Measurements from ENCODE around the gene SMG9. TPM values are rescaled to one million over a fixed set of nuclear protein-coding genes. Genes with fewer than 3 reads are reported as not detected.

SMG9 gene
- total and polyA plus RNA-seq, 2 of the 13 experiments (the other 11 are each of a cell fraction or from before 2014, with no cell fraction given), result 16.1 to 18.7 TPM

DNA sequence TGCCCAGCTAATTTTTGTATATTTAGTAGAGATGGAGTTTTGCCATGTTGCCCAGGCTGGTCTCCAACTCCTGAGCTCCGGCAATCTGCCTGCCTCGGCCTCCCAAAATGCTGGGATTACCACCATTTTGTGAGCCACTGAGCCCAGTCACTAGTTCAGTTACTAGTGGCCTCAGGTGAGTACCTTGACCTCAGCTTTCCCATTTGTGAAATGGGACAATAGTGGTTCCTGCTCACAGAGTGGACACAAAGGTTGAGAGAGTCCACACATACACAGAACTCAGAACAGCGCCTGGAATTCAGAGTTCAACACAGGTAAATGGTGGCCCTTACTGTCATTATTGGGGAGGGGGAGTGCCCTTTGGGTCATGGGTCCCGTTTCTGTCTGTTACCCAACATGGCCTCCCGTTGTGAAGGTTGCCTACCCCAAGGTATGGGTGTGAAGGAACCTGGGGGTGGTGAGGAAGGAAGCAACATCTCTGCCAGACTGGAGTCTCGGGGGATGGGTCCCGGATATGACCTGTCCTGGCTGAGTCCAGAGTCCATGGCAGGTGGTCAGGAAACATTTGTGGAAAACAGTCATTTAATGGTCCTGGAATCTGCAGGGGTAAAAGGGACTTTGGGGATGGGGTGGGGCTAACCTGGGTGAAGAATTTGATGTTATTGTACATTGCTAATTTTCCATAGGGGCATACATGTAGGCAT is 50.6 kb downstream of the SMG9 start (continued):
- TF ChIP-seq, protein P1, sequence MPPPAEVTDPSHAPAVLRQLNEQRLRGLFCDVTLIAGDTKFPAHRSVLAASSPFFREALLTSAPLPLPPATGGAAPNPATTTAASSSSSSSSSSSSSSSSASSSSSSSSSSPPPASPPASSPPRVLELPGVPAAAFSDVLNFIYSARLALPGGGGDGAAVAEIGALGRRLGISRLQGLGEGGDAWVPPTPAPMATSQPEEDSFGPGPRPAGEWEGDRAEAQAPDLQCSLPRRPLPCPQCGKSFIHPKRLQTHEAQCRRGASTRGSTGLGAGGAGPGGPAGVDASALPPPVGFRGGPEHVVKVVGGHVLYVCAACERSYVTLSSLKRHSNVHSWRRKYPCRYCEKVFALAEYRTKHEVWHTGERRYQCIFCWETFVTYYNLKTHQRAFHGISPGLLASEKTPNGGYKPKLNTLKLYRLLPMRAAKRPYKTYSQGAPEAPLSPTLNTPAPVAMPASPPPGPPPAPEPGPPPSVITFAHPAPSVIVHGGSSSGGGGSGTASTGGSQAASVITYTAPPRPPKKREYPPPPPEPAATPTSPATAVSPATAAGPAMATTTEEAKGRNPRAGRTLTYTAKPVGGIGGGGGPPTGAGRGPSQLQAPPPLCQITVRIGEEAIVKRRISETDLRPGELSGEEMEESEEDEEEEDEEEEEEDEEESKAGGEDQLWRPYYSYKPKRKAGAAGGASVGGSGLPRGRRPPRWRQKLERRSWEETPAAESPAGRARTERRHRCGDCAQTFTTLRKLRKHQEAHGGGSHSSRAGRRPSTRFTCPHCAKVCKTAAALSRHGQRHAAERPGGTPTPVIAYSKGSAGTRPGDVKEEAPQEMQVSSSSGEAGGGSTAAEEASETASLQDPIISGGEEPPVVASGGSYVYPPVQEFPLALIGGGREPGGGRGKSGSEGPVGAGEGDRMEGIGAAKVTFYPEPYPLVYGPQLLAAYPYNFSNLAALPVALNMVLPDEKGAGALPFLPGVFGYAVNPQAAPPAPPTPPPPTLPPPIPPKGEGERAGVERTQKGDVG (CRISPR knock-in tag; IDR thresholded peaks at IDR 0.05; ENCODE audit: borderline replicate concordance), result no peak
- TF ChIP-seq, protein P2, sequence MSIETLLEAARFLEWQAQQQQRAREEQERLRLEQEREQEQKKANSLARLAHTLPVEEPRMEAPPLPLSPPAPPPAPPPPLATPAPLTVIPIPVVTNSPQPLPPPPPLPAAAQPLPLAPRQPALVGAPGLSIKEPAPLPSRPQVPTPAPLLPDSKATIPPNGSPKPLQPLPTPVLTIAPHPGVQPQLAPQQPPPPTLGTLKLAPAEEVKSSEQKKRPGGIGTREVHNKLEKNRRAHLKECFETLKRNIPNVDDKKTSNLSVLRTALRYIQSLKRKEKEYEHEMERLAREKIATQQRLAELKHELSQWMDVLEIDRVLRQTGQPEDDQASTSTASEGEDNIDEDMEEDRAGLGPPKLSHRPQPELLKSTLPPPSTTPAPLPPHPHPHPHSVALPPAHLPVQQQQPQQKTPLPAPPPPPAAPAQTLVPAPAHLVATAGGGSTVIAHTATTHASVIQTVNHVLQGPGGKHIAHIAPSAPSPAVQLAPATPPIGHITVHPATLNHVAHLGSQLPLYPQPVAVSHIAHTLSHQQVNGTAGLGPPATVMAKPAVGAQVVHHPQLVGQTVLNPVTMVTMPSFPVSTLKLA (IDR thresholded peaks at IDR 0.05), result no peak
- no peak for TF ChIP-seq ZNF549 (CRISPR knock-in tag; IDR thresholded peaks at IDR 0.05)
- TF ChIP-seq NBN (conservative IDR thresholded peaks at IDR 0.05), result no peak
- TF ChIP-seq, protein P3, sequence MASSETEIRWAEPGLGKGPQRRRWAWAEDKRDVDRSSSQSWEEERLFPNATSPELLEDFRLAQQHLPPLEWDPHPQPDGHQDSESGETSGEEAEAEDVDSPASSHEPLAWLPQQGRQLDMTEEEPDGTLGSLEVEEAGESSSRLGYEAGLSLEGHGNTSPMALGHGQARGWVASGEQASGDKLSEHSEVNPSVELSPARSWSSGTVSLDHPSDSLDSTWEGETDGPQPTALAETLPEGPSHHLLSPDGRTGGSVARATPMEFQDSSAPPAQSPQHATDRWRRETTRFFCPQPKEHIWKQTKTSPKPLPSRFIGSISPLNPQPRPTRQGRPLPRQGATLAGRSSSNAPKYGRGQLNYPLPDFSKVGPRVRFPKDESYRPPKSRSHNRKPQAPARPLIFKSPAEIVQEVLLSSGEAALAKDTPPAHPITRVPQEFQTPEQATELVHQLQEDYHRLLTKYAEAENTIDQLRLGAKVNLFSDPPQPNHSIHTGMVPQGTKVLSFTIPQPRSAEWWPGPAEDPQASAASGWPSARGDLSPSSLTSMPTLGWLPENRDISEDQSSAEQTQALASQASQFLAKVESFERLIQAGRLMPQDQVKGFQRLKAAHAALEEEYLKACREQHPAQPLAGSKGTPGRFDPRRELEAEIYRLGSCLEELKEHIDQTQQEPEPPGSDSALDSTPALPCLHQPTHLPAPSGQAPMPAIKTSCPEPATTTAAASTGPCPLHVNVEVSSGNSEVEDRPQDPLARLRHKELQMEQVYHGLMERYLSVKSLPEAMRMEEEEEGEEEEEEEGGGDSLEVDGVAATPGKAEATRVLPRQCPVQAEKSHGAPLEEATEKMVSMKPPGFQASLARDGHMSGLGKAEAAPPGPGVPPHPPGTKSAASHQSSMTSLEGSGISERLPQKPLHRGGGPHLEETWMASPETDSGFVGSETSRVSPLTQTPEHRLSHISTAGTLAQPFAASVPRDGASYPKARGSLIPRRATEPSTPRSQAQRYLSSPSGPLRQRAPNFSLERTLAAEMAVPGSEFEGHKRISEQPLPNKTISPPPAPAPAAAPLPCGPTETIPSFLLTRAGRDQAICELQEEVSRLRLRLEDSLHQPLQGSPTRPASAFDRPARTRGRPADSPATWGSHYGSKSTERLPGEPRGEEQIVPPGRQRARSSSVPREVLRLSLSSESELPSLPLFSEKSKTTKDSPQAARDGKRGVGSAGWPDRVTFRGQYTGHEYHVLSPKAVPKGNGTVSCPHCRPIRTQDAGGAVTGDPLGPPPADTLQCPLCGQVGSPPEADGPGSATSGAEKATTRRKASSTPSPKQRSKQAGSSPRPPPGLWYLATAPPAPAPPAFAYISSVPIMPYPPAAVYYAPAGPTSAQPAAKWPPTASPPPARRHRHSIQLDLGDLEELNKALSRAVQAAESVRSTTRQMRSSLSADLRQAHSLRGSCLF (CRISPR knock-in tag; IDR thresholded peaks at IDR 0.05; ENCODE audit: borderline replicate concordance), result no peak
- TF ChIP-seq ZNF788 (CRISPR knock-in tag; IDR thresholded peaks at IDR 0.05; ENCODE audit: borderline replicate concordance), result no peak
- TF ChIP-seq DNMT1 (CRISPR knock-in tag; IDR thresholded peaks at IDR 0.05), result no peak
- TF ChIP-seq ONECUT2 (CRISPR knock-in tag; IDR thresholded peaks at IDR 0.05), result no peak
- TF ChIP-seq ZNF317 (CRISPR knock-in tag; IDR thresholded peaks at IDR 0.05), result no peak
- no peak for TF ChIP-seq RAD51 (IDR thresholded peaks at IDR 0.05; ENCODE audit: borderline replicate concordance)
- TF ChIP-seq, protein P4, sequence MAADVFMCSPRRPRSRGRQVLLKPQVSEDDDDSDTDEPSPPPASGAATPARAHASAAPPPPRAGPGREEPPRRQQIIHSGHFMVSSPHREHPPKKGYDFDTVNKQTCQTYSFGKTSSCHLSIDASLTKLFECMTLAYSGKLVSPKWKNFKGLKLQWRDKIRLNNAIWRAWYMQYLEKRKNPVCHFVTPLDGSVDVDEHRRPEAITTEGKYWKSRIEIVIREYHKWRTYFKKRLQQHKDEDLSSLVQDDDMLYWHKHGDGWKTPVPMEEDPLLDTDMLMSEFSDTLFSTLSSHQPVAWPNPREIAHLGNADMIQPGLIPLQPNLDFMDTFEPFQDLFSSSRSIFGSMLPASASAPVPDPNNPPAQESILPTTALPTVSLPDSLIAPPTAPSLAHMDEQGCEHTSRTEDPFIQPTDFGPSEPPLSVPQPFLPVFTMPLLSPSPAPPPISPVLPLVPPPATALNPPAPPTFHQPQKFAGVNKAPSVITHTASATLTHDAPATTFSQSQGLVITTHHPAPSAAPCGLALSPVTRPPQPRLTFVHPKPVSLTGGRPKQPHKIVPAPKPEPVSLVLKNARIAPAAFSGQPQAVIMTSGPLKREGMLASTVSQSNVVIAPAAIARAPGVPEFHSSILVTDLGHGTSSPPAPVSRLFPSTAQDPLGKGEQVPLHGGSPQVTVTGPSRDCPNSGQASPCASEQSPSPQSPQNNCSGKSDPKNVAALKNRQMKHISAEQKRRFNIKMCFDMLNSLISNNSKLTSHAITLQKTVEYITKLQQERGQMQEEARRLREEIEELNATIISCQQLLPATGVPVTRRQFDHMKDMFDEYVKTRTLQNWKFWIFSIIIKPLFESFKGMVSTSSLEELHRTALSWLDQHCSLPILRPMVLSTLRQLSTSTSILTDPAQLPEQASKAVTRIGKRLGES (CRISPR knock-in tag; IDR thresholded peaks at IDR 0.05; ENCODE audit: borderline replicate concordance), result no peak
- TF ChIP-seq ZNF432 (CRISPR knock-in tag; IDR thresholded peaks at IDR 0.05; ENCODE audit: borderline replicate concordance), result no peak
- no peak for TF ChIP-seq IRF2 (CRISPR knock-in tag; IDR thresholded peaks at IDR 0.05)
- TF ChIP-seq, protein P5, sequence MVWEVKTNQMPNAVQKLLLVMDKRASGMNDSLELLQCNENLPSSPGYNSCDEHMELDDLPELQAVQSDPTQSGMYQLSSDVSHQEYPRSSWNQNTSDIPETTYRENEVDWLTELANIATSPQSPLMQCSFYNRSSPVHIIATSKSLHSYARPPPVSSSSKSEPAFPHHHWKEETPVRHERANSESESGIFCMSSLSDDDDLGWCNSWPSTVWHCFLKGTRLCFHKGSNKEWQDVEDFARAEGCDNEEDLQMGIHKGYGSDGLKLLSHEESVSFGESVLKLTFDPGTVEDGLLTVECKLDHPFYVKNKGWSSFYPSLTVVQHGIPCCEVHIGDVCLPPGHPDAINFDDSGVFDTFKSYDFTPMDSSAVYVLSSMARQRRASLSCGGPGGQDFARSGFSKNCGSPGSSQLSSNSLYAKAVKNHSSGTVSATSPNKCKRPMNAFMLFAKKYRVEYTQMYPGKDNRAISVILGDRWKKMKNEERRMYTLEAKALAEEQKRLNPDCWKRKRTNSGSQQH (CRISPR knock-in tag; IDR thresholded peaks at IDR 0.05; ENCODE audit: low read depth), result no peak
- no peak for TF ChIP-seq ZNF543 (CRISPR knock-in tag; IDR thresholded peaks at IDR 0.05)
- TF ChIP-seq DNMT3B (CRISPR knock-in tag; conservative IDR thresholded peaks at IDR 0.05), result no peak

All from HepG2 (cell line).